CD4-positive, CD25-positive, alpha-beta regulatory T cell (primary cell): Measurements from ENCODE around the gene PACSIN1. TPM values are rescaled to one million over a fixed set of nuclear protein-coding genes. Genes with fewer than 3 reads are reported as not detected.

Experiments
- ATAC-seq, 2 donors: fragments of 150-1000 bp; cut with Tn5 transposase; one replicate each; pipeline ENCODE4 v1.10.0; 2021; ENCODE audit warnings: low read depth in 2 of 2, moderate number of reproducible peaks in 2 of 2, moderate library complexity in 1 of 2
- DNase-seq, 3 donors: peaks; one replicate each; pipeline versions ENCODE4 v3.0.0 to v3.0.0-alpha.2; 2012 to 2022; ENCODE audit warnings: mixed read lengths in 1 of 3
- H3K27ac ChIP-seq: one replicate; pipeline ENCODE4 v1.7.0; 2013; ENCODE audit warnings: mild to moderate bottlenecking, low read length; ENCODE audit not compliant: insufficient read depth, poor library complexity, severe bottlenecking
- H3K27me3 ChIP-seq: one replicate; pipeline ENCODE4 v1.7.0; 2013; ENCODE audit warnings: low read length; ENCODE audit not compliant: control insufficient read depth, insufficient read depth
- H3K36me3 ChIP-seq: one replicate; pipeline ENCODE4 v1.7.0; 2013; ENCODE audit warnings: mild to moderate bottlenecking, low read length, moderate library complexity; ENCODE audit not compliant: control insufficient read depth, insufficient read depth
- H3K4me1 ChIP-seq: 2 replicates; pipeline ENCODE4 v1.7.0; 2013; ENCODE audit warnings: mild to moderate bottlenecking, low read length; ENCODE audit not compliant: insufficient read depth, control insufficient read depth, poor library complexity, severe bottlenecking
- H3K4me3 ChIP-seq: one replicate; pipeline ENCODE4 v1.7.0; 2013; ENCODE audit warnings: low read depth, mild to moderate bottlenecking, low read length, moderate library complexity
- H3K9me3 ChIP-seq, 2 experiments: 1 replicate in 1 of 2; 2 replicates in 1 of 2; pipeline ENCODE4 v1.7.0; 2013; ENCODE audit warnings: low read length in 2 of 2, mild to moderate bottlenecking in 1 of 2, moderate library complexity in 1 of 2; ENCODE audit not compliant: control insufficient read depth in 2 of 2
- H3K27ac Mint-ChIP-seq, 3 donors: one replicate each; pipeline ENCODE4 v1.8.0; 2020 to 2022; ENCODE audit warnings: mild to moderate bottlenecking in 3 of 3, mixed read lengths in 3 of 3, moderate library complexity in 2 of 3
- H3K27me3 Mint-ChIP-seq: one replicate; pipeline ENCODE4 v1.8.0; 2022; ENCODE audit warnings: mild to moderate bottlenecking, mixed read lengths
- H3K36me3 Mint-ChIP-seq: one replicate; pipeline ENCODE4 v1.8.0; 2020; ENCODE audit warnings: mixed read lengths
- H3K4me1 Mint-ChIP-seq, 4 donors: one replicate each; pipeline ENCODE4 v1.8.0; 2020 to 2022; ENCODE audit warnings: mixed read lengths in 4 of 4, mild to moderate bottlenecking in 1 of 4
- H3K4me3 Mint-ChIP-seq, 4 donors: one replicate each; pipeline ENCODE4 v1.8.0; 2020 to 2022; ENCODE audit warnings: mild to moderate bottlenecking in 4 of 4, mixed read lengths in 4 of 4, moderate library complexity in 3 of 4
- H3K9me3 Mint-ChIP-seq, 7 donors: one replicate each; pipeline ENCODE4 v1.8.0; 2020 to 2022; ENCODE audit warnings: mixed read lengths in 7 of 7, mild to moderate bottlenecking in 3 of 7, moderate library complexity in 2 of 7
- polyA plus RNA-seq, 4 donors: library from polyadenylated mRNA; unstranded; fragments of 300-500 nt; fragmentation: Illumina TruSeq; gene quantifications; one replicate each; pipeline ENCODE4 v1.2.3, GENCODE V29; 2021
- total RNA-seq: library from RNA; stranded (reverse); gene quantifications from one replicate; pipeline ENCODE4 v1.2.3, GENCODE V29; 2022

Gene PACSIN1
- total and polyA plus RNA-seq, 5 donors from 2014 or later, result 0.14 to 1.7 (median 0.38) TPM

- Histone ChIP-seq H3K9me3 (no peaks in the 10 kb centered on the region), H3K4me1 (peaks cover 3% of the 10 kb centered on the region), H3K4me3 (no peak overlapping the region), H3K27me3 (peaks cover 4% of the 10 kb centered on the region), H3K36me3 (no peaks in the 10 kb centered on the region), H3K27ac (no peak overlapping the region)
- Mint-ChIP-seq H3K27me3 (peaks cover 34% of the 10 kb centered on the region), H3K27ac (no peak overlapping the region), H3K4me1 (peaks cover 0 to 7% (median under 1%) of the 10 kb centered on the region in 4 donors), H3K36me3 (no peaks in the 10 kb centered on the region), H3K4me3 (no peak overlapping the region), H3K9me3 (no peaks in the 10 kb centered on the region)
- DNase-seq (no peak), ATAC-seq (no peak)
These were observed 3.9 kb upstream of the PACSIN1 start for GRCh38 chr6:34462010-34462409.

- no peak for DNase-seq
- Mint-ChIP-seq H3K9me3 (no peaks in the 10 kb centered on the region), H3K27ac (no peak overlapping the region), H3K4me1 (peaks cover 0 to 7% (median under 1%) of the 10 kb centered on the region in 4 donors), H3K36me3 (no peaks in the 10 kb centered on the region), H3K27me3 (peaks cover 37% of the 10 kb centered on the region), H3K4me3 (no peak overlapping the region)
- Histone ChIP-seq H3K4me3 (no peak overlapping the region), H3K36me3 (no peaks in the 10 kb centered on the region), H3K9me3 (no peaks in the 10 kb centered on the region), H3K4me1 (peaks cover 3% of the 10 kb centered on the region), H3K27ac (no peak overlapping the region), H3K27me3 (peaks cover 4% of the 10 kb centered on the region)
- no peak for ATAC-seq
These were observed 3.3 kb upstream of the PACSIN1 start for GRCh38 chr6:34462551-34462971.

- no peak overlapping the region for H3K4me3 ChIP-seq
- H3K9me3 Mint-ChIP-seq, result no peaks in the 10 kb centered on the region
- peaks cover 4% of the 10 kb centered on the region for H3K27me3 ChIP-seq
- no peaks in the 10 kb centered on the region for H3K36me3 Mint-ChIP-seq
- H3K4me1 ChIP-seq, result peaks cover 3% of the 10 kb centered on the region
- H3K27ac Mint-ChIP-seq, result no peak overlapping the region
- no peak for ATAC-seq
- H3K27me3 Mint-ChIP-seq, result peaks cover 37% of the 10 kb centered on the region
- DNase-seq, result no peak
- H3K4me1 Mint-ChIP-seq, result peaks cover 0 to 7% (median under 1%) of the 10 kb centered on the region in 4 donors
- H3K27ac ChIP-seq, result no peak overlapping the region
- H3K9me3 ChIP-seq, result no peaks in the 10 kb centered on the region
- no peak overlapping the region for H3K4me3 Mint-ChIP-seq
- no peaks in the 10 kb centered on the region for H3K36me3 ChIP-seq
These were observed 2.6 kb upstream of the PACSIN1 start for GRCh38 chr6:34463299-34463698.

GRCh38 chr6:34463849-34464248, 2.0 kb upstream of the PACSIN1 start:
- Mint-ChIP-seq H3K27ac (no peak overlapping the region), H3K4me3 (no peak overlapping the region), H3K27me3 (peaks cover 37% of the 10 kb centered on the region), H3K9me3 (no peaks in the 10 kb centered on the region), H3K36me3 (no peaks in the 10 kb centered on the region), H3K4me1 (peaks cover 0 to 7% (median under 1%) of the 10 kb centered on the region in 4 donors)
- Histone ChIP-seq H3K4me1 (peaks cover 3% of the 10 kb centered on the region), H3K27me3 (peaks cover 4% of the 10 kb centered on the region), H3K36me3 (no peaks in the 10 kb centered on the region), H3K27ac (no peak overlapping the region), H3K4me3 (no peak overlapping the region), H3K9me3 (no peaks in the 10 kb centered on the region)
- DNase-seq (no peak), ATAC-seq (no peak)

- peaks cover 0 to 2% (median 0%) of the 10 kb centered on the region in 7 donors for H3K9me3 Mint-ChIP-seq
- H3K4me3 ChIP-seq, result no peak overlapping the region
- peaks cover 3% of the 10 kb centered on the region for H3K4me1 ChIP-seq
- DNase-seq (no peak), ATAC-seq (no peak)
- peaks cover 44% of the 10 kb centered on the region for H3K27me3 Mint-ChIP-seq
- no peaks in the 10 kb centered on the region for H3K9me3 ChIP-seq
- H3K36me3 ChIP-seq, result no peaks in the 10 kb centered on the region
- H3K4me3 Mint-ChIP-seq, result peak overlapping the region in 1 of 4 donors; percentile 7
- no peak overlapping the region for H3K27ac Mint-ChIP-seq
- H3K4me1 Mint-ChIP-seq, result peaks cover 0 to 7% (median under 1%) of the 10 kb centered on the region in 4 donors
- H3K27ac ChIP-seq, result no peak overlapping the region
- no peaks in the 10 kb centered on the region for H3K36me3 Mint-ChIP-seq
- peaks cover 4% of the 10 kb centered on the region for H3K27me3 ChIP-seq
These were observed 638 bp downstream of the PACSIN1 start for GRCh38 chr6:34466242-34467185.

- H3K27me3 ChIP-seq, result peaks cover 4% of the 10 kb centered on the region
- no peak overlapping the region for H3K4me3 ChIP-seq
- H3K4me3 Mint-ChIP-seq, result no peak overlapping the region
- ATAC-seq (peak in 1 of 2 donors; percentile 31), DNase-seq (no peak)
- H3K27me3 Mint-ChIP-seq, result peaks cover 37% of the 10 kb centered on the region
- H3K4me1 Mint-ChIP-seq, result peaks cover 0 to 7% (median under 1%) of the 10 kb centered on the region in 4 donors
- H3K9me3 Mint-ChIP-seq, result peaks cover 0 to 2% (median 0%) of the 10 kb centered on the region in 7 donors
- H3K36me3 ChIP-seq, result no peaks in the 10 kb centered on the region
- H3K4me1 ChIP-seq, result peaks cover 3% of the 10 kb centered on the region
- no peak overlapping the region for H3K27ac Mint-ChIP-seq
- no peak overlapping the region for H3K27ac ChIP-seq
- no peaks in the 10 kb centered on the region for H3K9me3 ChIP-seq
- no peaks in the 10 kb centered on the region for H3K36me3 Mint-ChIP-seq
These were observed 2.6 kb downstream of the PACSIN1 start for GRCh38 chr6:34468378-34468892.

- H3K4me3 Mint-ChIP-seq, result no peak overlapping the region
These were observed 3.6 kb downstream of the PACSIN1 start for GRCh38 chr6:34469499-34469898.

More at GRCh38 chr6:34469499-34469898, 3.6 kb downstream of the PACSIN1 start:
- no peak overlapping the region for H3K27ac Mint-ChIP-seq
- ATAC-seq (no peak), DNase-seq (no peak)
- Histone ChIP-seq H3K4me1 (peaks cover 3% of the 10 kb centered on the region), H3K9me3 (no peaks in the 10 kb centered on the region), H3K27ac (no peak overlapping the region), H3K36me3 (no peaks in the 10 kb centered on the region), H3K27me3 (no peaks in the 10 kb centered on the region), H3K4me3 (no peak overlapping the region)
- peaks cover 39% of the 10 kb centered on the region for H3K27me3 Mint-ChIP-seq
- peaks cover 6% of the 10 kb centered on the region for H3K36me3 Mint-ChIP-seq
- H3K9me3 Mint-ChIP-seq, result peaks cover 0 to 3% (median 0%) of the 10 kb centered on the region in 7 donors
- H3K4me1 Mint-ChIP-seq, result peaks cover 0 to 7% (median under 1%) of the 10 kb centered on the region in 4 donors
